ENCODE data around the gene ANKRD34B. TPM values are rescaled to one million over a fixed set of nuclear protein-coding genes. Genes with fewer than 3 reads are reported as not detected.

Gene ANKRD34B
- total and polyA plus RNA-seq, 2 of the 13 experiments (the other 11 are each of a cell fraction or from before 2014, with no cell fraction given): 0.01 to 0.04 TPM

DNA sequence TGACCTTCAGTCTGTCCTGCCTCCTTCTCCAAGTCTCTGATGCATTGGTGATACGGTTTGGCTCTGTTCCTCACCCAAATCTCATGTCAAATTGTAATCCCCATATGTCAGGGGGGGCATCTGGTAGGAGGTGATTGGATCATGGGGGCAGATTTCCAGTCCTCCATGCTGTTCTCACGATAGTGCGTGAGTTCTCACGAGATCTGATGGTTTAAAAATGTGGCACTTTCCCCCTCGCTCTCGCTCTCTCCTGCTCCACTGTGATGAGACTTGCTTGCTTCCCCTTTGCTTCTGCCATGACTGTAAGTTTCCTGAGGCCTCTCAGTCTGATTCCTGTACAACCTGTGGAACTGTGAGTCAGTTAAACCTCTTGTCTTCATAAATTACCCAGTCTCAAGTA is 14.7 kb upstream of the ANKRD34B start:
- no TSS peak for BruUV-seq (replicated peaks)
- Histone ChIP-seq H3K4me1 (ENCODE audit: insufficient read depth, low read length) (peaks cover 18% of the 10 kb centered on the region), H3K9me3 (ENCODE audit: low read length) (no peaks in the 10 kb centered on the region), H3K9ac (ENCODE audit: insufficient read depth, low read depth, low read length) (no peak overlapping the region), H3K27ac (ENCODE audit: extremely low read length, insufficient read depth, low read length) (no peak overlapping the region), H3K36me3 (replicated peaks in 1 of 2; ENCODE audit: control insufficient read depth in 1 of 2, insufficient read depth in 2 of 2, low read length in 2 of 2) (no peaks in the 10 kb centered on the region), H3K4me2 (ENCODE audit: low read depth, low read length) (no peak overlapping the region), H2AFZ (ENCODE audit: low read length) (no peak overlapping the region), H4K20me1 (ENCODE audit: insufficient read depth, low read length) (no peaks in the 10 kb centered on the region), H3K4me3 (replicated peaks in 1 of 3; ENCODE audit: insufficient read depth in 1 of 3, low read depth in 2 of 3, low read length in 3 of 3) (no peak overlapping the region), H3K27me3 (ENCODE audit: control insufficient read depth in 1 of 2, insufficient read depth in 2 of 2, low read length in 2 of 2) (no peaks in the 10 kb centered on the region; a peak in 2 of 5 replicates), H3K79me2 (ENCODE audit: insufficient read depth, low read length) (no peaks in the 10 kb centered on the region)
- intact Hi-C loops (cut with micrococcal nuclease; ENCODE audit: unreplicated experiment) (no loop called here), in situ Hi-C loops (cut with HindIII; ENCODE audit: extremely low pct_ligation_motif_present, low pct_unique_long_range_greater_than_20kb) (no loop called here)
- ATAC-seq (no peak), FAIRE-seq (no peak), DNase-seq (ENCODE audit: low spot score) (no peak)
- ChIA-PET CTCF (ENCODE audit: low intra/inter-chr PET ratio, low total read pairs) (no interaction called here), POLR2A (no interaction called here)
- TF ChIP-seq, protein P1, sequence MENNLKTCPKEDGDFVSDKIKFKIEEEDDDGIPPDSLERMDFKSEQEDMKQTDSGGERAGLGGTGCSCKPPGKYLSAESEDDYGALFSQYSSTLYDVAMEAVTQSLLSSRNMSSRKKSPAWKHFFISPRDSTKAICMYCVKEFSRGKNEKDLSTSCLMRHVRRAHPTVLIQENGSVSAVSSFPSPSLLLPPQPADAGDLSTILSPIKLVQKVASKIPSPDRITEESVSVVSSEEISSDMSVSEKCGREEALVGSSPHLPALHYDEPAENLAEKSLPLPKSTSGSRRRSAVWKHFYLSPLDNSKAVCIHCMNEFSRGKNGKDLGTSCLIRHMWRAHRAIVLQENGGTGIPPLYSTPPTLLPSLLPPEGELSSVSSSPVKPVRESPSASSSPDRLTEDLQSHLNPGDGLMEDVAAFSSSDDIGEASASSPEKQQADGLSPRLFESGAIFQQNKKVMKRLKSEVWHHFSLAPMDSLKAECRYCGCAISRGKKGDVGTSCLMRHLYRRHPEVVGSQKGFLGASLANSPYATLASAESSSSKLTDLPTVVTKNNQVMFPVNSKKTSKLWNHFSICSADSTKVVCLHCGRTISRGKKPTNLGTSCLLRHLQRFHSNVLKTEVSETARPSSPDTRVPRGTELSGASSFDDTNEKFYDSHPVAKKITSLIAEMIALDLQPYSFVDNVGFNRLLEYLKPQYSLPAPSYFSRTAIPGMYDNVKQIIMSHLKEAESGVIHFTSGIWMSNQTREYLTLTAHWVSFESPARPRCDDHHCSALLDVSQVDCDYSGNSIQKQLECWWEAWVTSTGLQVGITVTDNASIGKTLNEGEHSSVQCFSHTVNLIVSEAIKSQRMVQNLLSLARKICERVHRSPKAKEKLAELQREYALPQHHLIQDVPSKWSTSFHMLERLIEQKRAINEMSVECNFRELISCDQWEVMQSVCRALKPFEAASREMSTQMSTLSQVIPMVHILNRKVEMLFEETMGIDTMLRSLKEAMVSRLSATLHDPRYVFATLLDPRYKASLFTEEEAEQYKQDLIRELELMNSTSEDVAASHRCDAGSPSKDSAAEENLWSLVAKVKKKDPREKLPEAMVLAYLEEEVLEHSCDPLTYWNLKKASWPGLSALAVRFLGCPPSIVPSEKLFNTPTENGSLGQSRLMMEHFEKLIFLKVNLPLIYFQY (CRISPR knock-in tag; IDR thresholded peaks at IDR 0.05; ENCODE audit: borderline replicate concordance): no peak
- TF ChIP-seq RARG (CRISPR knock-in tag; IDR thresholded peaks at IDR 0.05; ENCODE audit: low read depth) (no peak), ZBTB7B (CRISPR knock-in tag; IDR thresholded peaks at IDR 0.05) (no peak), MXD4 (CRISPR knock-in tag; IDR thresholded peaks at IDR 0.05) (no peak), NFIC (IDR thresholded peaks at IDR 0.05; ENCODE audit: low read length) (no peak), PAX8 (CRISPR knock-in tag; IDR thresholded peaks at IDR 0.05; ENCODE audit: borderline replicate concordance) (no peak), ATAD3A (CRISPR knock-in tag; IDR thresholded peaks at IDR 0.05) (no peak), NRL (CRISPR knock-in tag; IDR thresholded peaks at IDR 0.05; ENCODE audit: borderline replicate concordance) (no peak), PHF5A (CRISPR knock-in tag; IDR thresholded peaks at IDR 0.05; ENCODE audit: low read depth, unreplicated experiment) (no peak), ZNF780A (CRISPR knock-in tag; IDR thresholded peaks at IDR 0.05) (no peak), ZNF629 (CRISPR knock-in tag; conservative IDR thresholded peaks at IDR 0.05) (no peak), TARDBP (CRISPR knock-in tag; IDR thresholded peaks at IDR 0.05) (no peak), MTA1 (CRISPR knock-in tag; IDR thresholded peaks at IDR 0.05; ENCODE audit: borderline replicate concordance) (no peak), ZNF33B (CRISPR knock-in tag; IDR thresholded peaks at IDR 0.05) (no peak), CHD4 (IDR thresholded peaks at IDR 0.05; ENCODE audit: borderline replicate concordance, low read length) (no peak), ARHGAP35 (CRISPR knock-in tag; IDR thresholded peaks at IDR 0.05; ENCODE audit: borderline replicate concordance) (no peak)
- TF ChIP-seq, protein P2, sequence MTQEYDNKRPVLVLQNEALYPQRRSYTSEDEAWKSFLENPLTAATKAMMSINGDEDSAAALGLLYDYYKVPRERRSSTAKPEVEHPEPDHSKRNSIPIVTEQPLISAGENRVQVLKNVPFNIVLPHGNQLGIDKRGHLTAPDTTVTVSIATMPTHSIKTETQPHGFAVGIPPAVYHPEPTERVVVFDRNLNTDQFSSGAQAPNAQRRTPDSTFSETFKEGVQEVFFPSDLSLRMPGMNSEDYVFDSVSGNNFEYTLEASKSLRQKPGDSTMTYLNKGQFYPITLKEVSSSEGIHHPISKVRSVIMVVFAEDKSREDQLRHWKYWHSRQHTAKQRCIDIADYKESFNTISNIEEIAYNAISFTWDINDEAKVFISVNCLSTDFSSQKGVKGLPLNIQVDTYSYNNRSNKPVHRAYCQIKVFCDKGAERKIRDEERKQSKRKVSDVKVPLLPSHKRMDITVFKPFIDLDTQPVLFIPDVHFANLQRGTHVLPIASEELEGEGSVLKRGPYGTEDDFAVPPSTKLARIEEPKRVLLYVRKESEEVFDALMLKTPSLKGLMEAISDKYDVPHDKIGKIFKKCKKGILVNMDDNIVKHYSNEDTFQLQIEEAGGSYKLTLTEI (CRISPR knock-in tag; conservative IDR thresholded peaks at IDR 0.05): no peak
- TF ChIP-seq, protein P3, sequence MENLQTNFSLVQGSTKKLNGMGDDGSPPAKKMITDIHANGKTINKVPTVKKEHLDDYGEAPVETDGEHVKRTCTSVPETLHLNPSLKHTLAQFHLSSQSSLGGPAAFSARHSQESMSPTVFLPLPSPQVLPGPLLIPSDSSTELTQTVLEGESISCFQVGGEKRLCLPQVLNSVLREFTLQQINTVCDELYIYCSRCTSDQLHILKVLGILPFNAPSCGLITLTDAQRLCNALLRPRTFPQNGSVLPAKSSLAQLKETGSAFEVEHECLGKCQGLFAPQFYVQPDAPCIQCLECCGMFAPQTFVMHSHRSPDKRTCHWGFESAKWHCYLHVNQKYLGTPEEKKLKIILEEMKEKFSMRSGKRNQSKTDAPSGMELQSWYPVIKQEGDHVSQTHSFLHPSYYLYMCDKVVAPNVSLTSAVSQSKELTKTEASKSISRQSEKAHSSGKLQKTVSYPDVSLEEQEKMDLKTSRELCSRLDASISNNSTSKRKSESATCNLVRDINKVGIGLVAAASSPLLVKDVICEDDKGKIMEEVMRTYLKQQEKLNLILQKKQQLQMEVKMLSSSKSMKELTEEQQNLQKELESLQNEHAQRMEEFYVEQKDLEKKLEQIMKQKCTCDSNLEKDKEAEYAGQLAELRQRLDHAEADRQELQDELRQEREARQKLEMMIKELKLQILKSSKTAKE (CRISPR knock-in tag; IDR thresholded peaks at IDR 0.05; ENCODE audit: borderline replicate concordance): no peak
- TF ChIP-seq, protein P4, sequence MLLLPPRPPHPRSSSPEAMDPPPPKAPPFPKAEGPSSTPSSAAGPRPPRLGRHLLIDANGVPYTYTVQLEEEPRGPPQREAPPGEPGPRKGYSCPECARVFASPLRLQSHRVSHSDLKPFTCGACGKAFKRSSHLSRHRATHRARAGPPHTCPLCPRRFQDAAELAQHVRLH (CRISPR knock-in tag; IDR thresholded peaks at IDR 0.05; ENCODE audit: borderline replicate concordance, low read depth): no peak
- 50% methylated on average over 6 of the region's 6 CpGs for WGBS (ENCODE audit: low lambda C conversion rate)
